Gastrocnemius medialis (tissue), 4 donors: ENCODE data around the gene EDARADD. TPM values are rescaled to one million over a fixed set of nuclear protein-coding genes. Genes with fewer than 3 reads are reported as not detected.

Source experiments
- ATAC-seq, 2 donors: fragments of 150-250 bp; one replicate each; pipeline ENCODE4 v1.9.1; 2016
- DNase-seq, 2 donors: peaks; one replicate each; pipeline ENCODE4 v3.0.0-alpha.2; 2019
- H3K27ac ChIP-seq, 4 donors: fragments of 200-600 bp; sonication (generic); 1 replicate in 1 of 4; 2 replicates in 3 of 4; pipeline ENCODE4 v1.5.1; 2016 to 2018; ENCODE audit warnings: mild to moderate bottlenecking in 2 of 4, moderate library complexity in 1 of 4
- H3K27me3 ChIP-seq, 3 donors: fragments of 200-600 bp; sonication (generic) in 2 of 3; 1 replicate in 1 of 3; 2 replicates in 2 of 3; pipeline versions ENCODE4 v1.5.1 to v1.6.0; 2016 to 2019; ENCODE audit warnings: mild to moderate bottlenecking in 1 of 3, moderate library complexity in 1 of 3
- H3K36me3 ChIP-seq, 2 donors: fragments of 200-600 bp; sonication (generic) in 1 of 2; one replicate each; pipeline ENCODE4 v1.5.1; 2017 to 2018
- H3K4me1 ChIP-seq, 2 donors: fragments of 200-600 bp; sonication (generic) in 1 of 2; one replicate each; pipeline ENCODE4 v1.5.1; 2016 to 2017; ENCODE audit warnings: mild to moderate bottlenecking in 2 of 2
- H3K4me3 ChIP-seq, 4 donors: fragments of 200-600 bp; sonication (generic) in 3 of 4; 1 replicate in 1 of 4; 2 replicates in 3 of 4; pipeline ENCODE4 v1.5.1; 2016 to 2019; ENCODE audit warnings: mild to moderate bottlenecking in 2 of 4
- H3K9me3 ChIP-seq, 3 donors: fragments of 200-600 bp; sonication (generic) in 2 of 3; 1 replicate in 1 of 3; 2 replicates in 2 of 3; pipeline ENCODE4 v1.5.1; 2016 to 2019
- CTCF ChIP-seq, 5 experiments: fragments of 450-650 bp in 3 of 5; fragments of 200-600 bp in 2 of 5; sonication (generic) in 2 of 5; IDR thresholded peaks in 4 of 5; conservative IDR thresholded peaks in 1 of 5; 1 replicate in 4 of 5; 2 replicates in 1 of 5; pipeline ENCODE4 v1.5.1; 2016 to 2019; ENCODE audit warnings: antibody characterized with exemption in 5 of 5, mild to moderate bottlenecking in 3 of 5, moderate library complexity in 3 of 5
- POLR2A ChIP-seq, 2 donors: fragments of 450-650 bp; IDR thresholded peaks; one replicate each; pipeline ENCODE4 v1.6.1; 2017; ENCODE audit warnings: antibody characterized with exemption in 2 of 2, mild to moderate bottlenecking in 2 of 2, moderate library complexity in 2 of 2
- in situ Hi-C, 4 donors: fragments of 200-750 bp; cut with MboI; loops; one replicate each; pipeline versions ENCODE4 v1.15.0 to v1.8.0; 2017; ENCODE audit warnings: low sequenced_read_pairs in 4 of 4
- intact Hi-C: fragments of 100-400 bp; cut with DNase I; formaldehyde crosslinking; loops from one replicate; pipeline ENCODE4 v1.15.1; 2023; ENCODE audit warnings: low total_unique reads
- total RNA-seq, 4 donors: library from RNA; depleted of rRNA; stranded (reverse); fragments of >200 nt; gene quantifications; one replicate each; pipeline versions ENCODE4 v1.1.0 to v1.2.3, GENCODE V29; 2016

Gene EDARADD
- total RNA-seq, 4 donors from 2014 or later: not detected

- in situ Hi-C loops: no loop called here
- TF ChIP-seq CTCF (IDR thresholded peaks at IDR 0.05 in 4 of 5, conservative IDR thresholded peaks at IDR 0.05 in 1 of 5) (no peak), POLR2A (IDR thresholded peaks at IDR 0.05) (no peak)
- intact Hi-C loops: no loop called here
- Histone ChIP-seq H3K4me3 (no peak overlapping the region), H3K27me3 (no peaks in the 10 kb centered on the region), H3K36me3 (no peaks in the 10 kb centered on the region), H3K4me1 (no peaks in the 10 kb centered on the region), H3K9me3 (no peaks in the 10 kb centered on the region), H3K27ac (no peak overlapping the region)
- DNase-seq (no peak), ATAC-seq (no peak)
Observed at GRCh38 chr1:236421850-236422516, 27.9 kb downstream of the EDARADD start.

- ATAC-seq: no peak
- no peaks in the 10 kb centered on the region for H3K9me3 ChIP-seq
- no peak for DNase-seq
- TF ChIP-seq POLR2A (IDR thresholded peaks at IDR 0.05) (no peak), CTCF (IDR thresholded peaks at IDR 0.05 in 4 of 5, conservative IDR thresholded peaks at IDR 0.05 in 1 of 5) (no peak)
- H3K27me3 ChIP-seq: no peaks in the 10 kb centered on the region
- H3K36me3 ChIP-seq: no peaks in the 10 kb centered on the region
- no peak overlapping the region for H3K4me3 ChIP-seq
- in situ Hi-C loops: no loop called here
- H3K27ac ChIP-seq: no peak overlapping the region
- intact Hi-C loops: no loop called here
- H3K4me1 ChIP-seq: no peaks in the 10 kb centered on the region
Observed at GRCh38 chr1:236422517-236422876, 28.4 kb downstream of the EDARADD start.

- in situ Hi-C loops (no loop called here), intact Hi-C loops (no loop called here)
- no peaks in the 10 kb centered on the region for H3K36me3 ChIP-seq
- no peaks in the 10 kb centered on the region for H3K27me3 ChIP-seq
- H3K4me3 ChIP-seq: no peak overlapping the region
- TF ChIP-seq POLR2A (IDR thresholded peaks at IDR 0.05) (no peak), CTCF (IDR thresholded peaks at IDR 0.05 in 4 of 5, conservative IDR thresholded peaks at IDR 0.05 in 1 of 5) (no peak)
- DNase-seq (no peak), ATAC-seq (no peak)
- H3K9me3 ChIP-seq: no peaks in the 10 kb centered on the region
- no peak overlapping the region for H3K27ac ChIP-seq
- no peaks in the 10 kb centered on the region for H3K4me1 ChIP-seq
Observed at GRCh38 chr1:236425031-236425663, 31.1 kb downstream of the EDARADD start.

GRCh38 chr1:236426215-236426614 lies 32.1 kb downstream of the EDARADD start:
- no peaks in the 10 kb centered on the region for H3K27me3 ChIP-seq
- in situ Hi-C loops: no loop called here
- H3K4me3 ChIP-seq: no peak overlapping the region

More at GRCh38 chr1:236426215-236426614, 32.1 kb downstream of the EDARADD start:
- no peak overlapping the region for H3K27ac ChIP-seq
- no peaks in the 10 kb centered on the region for H3K36me3 ChIP-seq
- no peaks in the 10 kb centered on the region for H3K4me1 ChIP-seq
- no peak for TF ChIP-seq CTCF (IDR thresholded peaks at IDR 0.05 in 4 of 5, conservative IDR thresholded peaks at IDR 0.05 in 1 of 5)
- no peak for TF ChIP-seq POLR2A (IDR thresholded peaks at IDR 0.05)
- DNase-seq (no peak), ATAC-seq (no peak)
- intact Hi-C loops: no loop called here
- no peaks in the 10 kb centered on the region for H3K9me3 ChIP-seq
